Stimulated activated CD8-positive, alpha-beta memory T cell treated with anti-CD3 and anti-CD28 coated beads, Interleukin-4, amount 100 ng/mL, for 1 hour (primary cell): ENCODE data around the gene CFAP97D2.
"Not testable (repeated sequence)": the region's sequence is repeated elsewhere in the genome, so short reads cannot be mapped to it uniquely, and the experiment has no call there.

ENCODE experiments used
- DNase-seq, 2 donors: peaks; one replicate each; pipeline ENCODE4 v3.0.0-alpha.2; 2020; ENCODE audit warnings: low read depth in 2 of 2, low spot score in 1 of 2

Gene CFAP97D2

DNA sequence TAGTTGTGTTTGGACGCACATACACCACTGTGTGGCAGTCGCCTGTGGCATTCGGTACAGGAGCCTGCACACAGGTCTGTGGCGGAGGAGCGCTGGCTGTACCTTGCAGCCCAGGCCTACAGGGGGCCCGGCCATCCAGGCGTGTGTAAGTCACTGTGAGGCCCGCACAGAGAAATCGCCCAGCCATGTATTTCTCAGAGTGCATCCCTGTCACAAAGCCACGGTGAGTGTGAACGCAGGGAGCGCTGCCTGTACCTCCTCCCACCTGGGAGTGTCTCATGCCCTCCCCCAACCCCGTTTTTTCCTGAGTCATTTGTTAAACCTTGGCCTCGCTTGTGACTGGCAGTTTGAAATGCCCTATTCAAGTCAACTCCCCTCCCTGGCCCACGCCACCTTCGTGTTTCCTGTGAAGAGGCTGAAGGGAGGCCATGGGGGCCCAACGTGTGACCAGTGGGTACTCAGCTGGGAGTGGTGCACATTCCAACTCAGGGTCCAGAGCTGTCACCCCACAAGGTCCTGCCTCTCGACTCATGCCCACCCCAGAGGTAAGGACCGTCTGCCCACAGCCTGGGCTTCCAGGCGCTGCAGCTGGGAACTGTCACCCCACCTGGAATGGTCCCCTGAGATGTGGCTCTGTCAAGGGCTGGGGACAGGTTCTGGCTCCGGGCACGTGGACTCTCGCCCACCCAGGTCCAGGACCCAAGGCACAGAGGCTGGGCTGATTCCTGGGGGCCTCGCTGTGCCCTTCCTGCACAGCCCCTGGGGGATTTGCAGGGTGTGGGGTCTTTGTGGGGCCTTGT is 35.1 kb upstream of the CFAP97D2 start:
- no peak for DNase-seq

DNA sequence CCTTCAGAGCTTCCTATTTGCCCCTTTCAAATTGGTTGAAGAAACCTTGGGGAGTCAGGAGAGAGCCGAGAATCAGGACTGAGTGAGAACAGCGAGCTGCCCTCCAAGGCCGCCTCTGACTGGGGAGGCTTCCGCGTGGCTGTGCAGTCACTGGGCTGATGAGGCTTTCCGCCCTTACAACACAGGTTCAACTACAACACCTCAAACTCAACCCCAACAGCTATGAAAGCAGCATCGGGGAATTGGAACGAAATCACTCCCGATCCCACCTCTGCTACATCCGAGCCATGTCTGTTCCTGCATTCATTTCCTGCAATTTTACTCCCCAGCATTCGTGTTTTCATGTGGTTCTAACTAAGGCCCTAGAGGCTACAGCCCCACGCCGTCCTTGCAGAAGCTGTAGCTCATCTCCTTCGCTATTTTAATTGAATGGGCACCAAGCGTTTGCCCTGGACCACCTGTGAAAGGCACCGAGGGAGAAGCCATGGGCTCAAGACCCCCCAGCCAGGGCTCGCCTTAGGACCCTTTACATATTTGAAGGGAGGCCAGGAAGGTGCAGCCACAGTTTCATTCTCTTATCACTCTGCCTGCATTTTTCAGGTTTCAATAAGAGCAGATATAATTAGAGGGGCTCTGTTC is 34.3 kb upstream of the CFAP97D2 start:
- no peak for DNase-seq

- no peak for DNase-seq
Observed at GRCh38 chr13:114145256-114145655, 33.8 kb upstream of the CFAP97D2 start.

DNA sequence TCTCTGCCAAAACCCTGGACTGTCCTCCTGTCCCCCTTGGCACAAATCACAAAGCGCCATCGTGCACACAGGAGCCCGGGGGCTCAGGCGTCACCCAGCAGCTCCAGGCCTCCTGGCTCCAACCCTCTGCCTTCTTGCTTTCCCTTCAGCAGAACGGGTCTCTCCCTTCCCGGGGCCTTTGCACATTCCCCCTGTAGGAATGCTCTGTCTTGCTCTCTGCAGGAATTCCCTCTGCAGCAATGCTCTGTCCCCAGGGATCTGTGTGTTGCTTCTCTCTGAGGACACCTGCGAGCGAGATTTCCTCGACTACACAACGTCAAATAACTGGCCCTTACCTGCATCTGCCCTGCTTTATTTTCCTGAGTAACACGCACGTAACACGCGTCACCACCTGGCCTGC is 33.3 kb upstream of the CFAP97D2 start:
- no peak for DNase-seq

GRCh38 chr13:114146173-114146572 is 32.9 kb upstream of the CFAP97D2 start:
- DNase-seq, result no peak

DNA sequence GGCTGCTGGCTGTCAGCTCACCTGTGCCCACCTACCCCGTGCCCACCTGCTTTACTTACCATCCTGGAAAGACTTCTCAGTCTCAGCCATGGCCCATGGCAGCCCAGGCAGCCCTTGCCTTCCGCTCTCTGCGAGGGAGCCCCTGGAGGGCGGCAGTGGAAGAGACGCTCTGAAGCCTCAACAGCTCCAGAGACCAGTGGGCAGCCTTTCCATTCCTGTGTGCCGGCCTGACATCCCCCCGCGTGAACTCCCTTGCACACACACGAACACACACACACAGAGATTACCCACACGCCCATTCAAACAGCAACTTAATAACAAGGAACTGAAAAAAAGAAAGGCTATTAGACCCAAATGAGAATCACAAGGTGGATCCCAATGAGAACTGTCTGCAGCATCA is 32.4 kb upstream of the CFAP97D2 start:
- no peak for DNase-seq

GRCh38 chr13:114147803-114148520 is 31.1 kb upstream of the CFAP97D2 start:
- DNase-seq, result no peak

GRCh38 chr13:114148521-114148855 is 30.6 kb upstream of the CFAP97D2 start:
- peak; percentile 54 to 76 for DNase-seq

DNA sequence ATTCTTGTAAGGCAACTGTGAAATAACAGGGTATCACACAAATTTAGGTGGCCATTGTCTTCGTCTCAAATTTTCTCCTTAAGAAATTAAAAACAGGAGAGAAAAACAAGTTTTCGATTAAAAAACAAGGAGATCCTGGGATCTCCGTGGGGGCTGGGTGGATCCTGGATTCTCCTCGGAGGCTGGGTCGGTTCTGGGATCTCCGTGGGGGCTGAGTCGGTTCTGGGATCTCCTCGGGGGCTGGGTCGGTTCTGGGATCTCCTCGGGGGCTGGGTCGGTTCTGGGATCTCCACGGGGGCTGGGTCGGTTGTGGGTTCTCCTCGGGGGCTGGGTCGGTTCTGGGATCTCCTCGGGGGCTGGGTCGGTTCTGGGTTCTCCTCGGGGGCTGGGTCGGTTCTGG is 30.2 kb upstream of the CFAP97D2 start:
- not testable (repeated sequence) for DNase-seq

DNA sequence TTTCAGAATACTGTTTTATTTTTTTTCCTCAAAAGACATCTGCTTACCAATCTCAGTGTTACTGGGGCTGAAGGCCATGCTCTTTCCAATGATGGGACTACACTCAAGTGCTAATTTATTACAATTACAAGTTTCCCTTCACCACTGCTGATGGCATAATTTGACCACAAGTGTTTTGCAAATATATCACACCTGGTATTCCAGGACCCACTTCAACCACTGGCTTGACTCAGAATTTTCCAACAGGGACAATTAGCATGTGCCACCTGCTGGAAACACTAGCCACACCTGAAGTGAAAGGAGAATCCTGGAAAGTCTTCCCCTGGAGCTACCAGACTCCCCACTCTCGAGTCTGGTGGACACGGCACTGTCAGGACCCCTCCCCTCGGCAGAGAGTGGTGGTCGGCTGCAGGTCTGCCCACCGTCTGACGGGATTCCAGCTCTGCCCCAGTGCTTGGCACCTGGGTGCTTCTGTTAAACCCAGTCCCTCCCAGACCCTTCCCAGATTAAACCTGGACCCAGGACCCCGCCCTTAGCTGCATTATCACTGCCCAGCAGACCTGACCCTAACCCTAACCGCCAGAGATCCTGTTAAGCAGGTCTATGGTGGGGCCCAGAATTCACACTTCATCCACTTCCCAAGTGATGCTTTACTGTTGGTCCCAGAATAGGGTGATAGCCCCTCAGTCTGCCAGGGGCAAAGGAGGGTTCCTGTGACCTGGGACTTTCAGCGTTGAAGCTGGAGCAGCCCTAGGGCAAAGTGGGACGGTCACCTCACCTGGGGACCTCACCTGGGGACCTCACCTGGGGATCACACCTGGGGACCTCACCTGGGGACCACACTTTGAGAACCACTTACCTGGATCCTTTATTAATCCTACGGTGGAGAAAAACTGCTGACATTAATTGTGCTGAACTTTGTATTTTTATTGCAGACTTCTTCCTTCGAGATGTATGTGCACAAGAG is 29.0 kb upstream of the CFAP97D2 start:
- DNase-seq, result no peak

GRCh38 chr13:114151031-114151430 is 28.0 kb upstream of the CFAP97D2 start:
- DNase-seq, result no peak

DNA sequence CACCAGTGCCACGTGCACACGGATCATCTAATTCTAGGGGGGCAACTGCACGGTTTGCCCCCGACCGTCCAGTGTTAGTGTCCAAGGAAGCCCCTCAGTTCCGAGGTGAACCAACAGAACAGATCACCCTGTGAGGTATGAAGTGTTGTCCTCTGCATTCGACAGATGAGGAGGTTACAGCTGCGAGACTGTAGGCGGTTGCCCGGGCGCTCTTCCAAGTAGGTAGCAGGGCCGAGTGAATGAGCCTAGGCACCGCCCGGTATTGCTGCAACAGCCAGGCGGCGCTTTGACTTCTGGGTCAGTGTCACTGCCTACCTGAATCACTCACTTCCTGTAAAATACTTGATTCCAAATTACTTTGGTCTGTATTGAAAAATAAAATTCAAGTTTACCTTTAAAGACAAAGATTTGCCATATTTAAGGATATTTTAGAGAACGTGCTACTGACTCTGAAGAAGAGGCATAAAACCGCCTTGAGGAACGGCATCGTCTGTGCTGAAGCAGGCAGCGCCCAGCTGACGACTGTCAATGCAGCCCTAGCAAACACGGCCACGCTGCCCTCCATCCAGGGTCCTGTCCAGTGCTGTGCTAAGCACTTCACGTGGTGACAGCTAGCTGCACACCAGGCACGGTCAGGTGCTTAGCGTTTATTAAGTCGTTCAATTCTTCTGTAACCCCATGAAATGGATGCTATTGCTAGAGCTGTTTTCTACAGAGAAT is 27.3 kb upstream of the CFAP97D2 start:
- DNase-seq, result no peak

DNA sequence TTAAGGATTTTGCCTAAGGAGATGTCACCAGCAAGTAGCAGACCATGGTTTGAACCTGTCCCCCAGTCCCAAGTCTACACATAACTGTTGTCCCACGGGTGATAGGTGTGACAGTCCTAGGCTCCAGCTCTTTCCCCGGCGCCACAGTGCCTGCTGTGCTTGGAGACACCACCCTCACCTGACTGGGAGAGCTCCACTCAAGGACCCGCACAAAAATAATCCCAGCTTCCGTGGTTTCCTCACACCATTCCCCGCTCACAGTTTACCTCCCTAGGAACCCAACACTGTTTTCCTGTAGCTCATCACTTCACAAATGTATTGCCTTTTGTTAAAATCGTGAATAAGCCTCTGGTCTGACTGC is 26.8 kb upstream of the CFAP97D2 start:
- DNase-seq, result no peak

GRCh38 chr13:114152831-114153371 is 26.2 kb upstream of the CFAP97D2 start:
- DNase-seq, result no peak

DNA sequence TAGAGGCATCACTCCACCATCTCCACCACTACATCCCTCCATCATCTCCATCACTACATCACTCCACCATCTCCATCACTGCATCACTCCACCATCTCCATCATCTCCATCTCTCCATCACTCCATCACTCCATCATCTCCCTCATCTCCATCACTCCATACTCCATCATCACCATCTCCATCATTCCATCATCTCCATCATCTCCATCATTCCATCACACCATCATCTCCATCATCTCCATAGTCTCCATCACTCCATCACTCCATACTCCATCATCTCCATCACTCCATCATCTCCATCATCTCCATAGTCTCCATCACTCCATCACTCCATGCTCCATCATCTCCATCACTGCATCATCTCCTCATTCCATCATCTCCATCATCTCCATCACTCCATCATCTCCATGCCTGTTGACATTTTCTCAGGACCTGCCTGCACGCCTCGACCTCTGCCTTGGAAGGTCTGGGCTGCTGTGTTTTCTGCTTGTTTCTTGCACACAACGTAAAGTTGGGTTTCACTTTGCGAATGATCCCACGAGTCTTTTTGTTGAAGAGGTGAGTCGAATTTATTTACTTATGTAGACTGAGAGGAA is 25.5 kb upstream of the CFAP97D2 start:
- no peak for DNase-seq

DNA sequence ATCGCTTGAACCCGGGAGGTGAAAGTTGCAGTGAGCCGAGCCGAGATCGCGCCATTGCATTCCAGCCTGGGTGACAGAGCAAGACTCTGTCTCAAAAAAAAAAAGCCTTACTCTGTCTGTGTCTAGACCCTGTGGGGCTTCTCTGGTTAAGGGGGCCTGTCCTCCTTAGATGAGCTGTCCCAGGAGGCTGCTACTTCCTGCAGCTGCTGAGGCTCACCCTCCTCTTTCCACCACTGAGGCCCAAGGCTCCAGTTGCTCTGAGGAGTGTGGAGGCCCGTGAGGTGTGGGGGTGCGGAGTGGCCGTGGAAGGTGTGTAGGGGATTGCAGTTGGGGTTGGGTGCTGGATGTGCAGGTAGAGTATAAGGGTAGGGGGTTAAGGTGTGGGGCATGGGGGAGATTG is 24.6 kb upstream of the CFAP97D2 start:
- no peak for DNase-seq

DNA sequence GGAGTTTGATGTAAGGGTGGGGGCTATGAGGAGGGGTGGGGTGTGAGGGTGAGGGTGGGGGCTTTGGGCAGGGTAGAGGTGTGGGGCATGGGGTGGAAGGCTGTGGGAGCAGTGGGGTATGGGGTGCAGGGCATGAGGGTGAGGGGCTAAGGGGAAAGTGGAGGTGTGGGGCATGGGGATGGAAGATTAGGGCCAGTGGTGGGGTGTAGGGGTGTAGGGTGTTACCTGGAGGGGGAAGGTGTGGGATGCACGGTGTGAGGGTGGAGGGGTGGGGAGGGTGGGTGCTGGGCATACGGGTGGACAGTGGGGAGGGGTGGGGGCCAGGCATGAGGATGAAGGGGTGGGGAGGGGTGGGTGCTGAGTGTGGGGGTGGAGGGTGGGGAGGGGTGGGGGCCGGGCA is 23.7 kb upstream of the CFAP97D2 start:
- no peak for DNase-seq

- DNase-seq, result no peak
Observed at GRCh38 chr13:114155926-114156883, 22.9 kb upstream of the CFAP97D2 start.
